Psoas muscle (tissue), 8 donors: ENCODE results near the gene KHNYN. TPM values are rescaled to one million over a fixed set of nuclear protein-coding genes. Genes with fewer than 3 reads are reported as not detected.
"Not testable (repeated sequence)": the region's sequence is repeated elsewhere in the genome, so short reads cannot be mapped to it uniquely, and the experiment has no call there.

Experiments used
- ATAC-seq, 4 donors: fragments of 200-7000 bp; cut with Tn5 transposase; one replicate each; pipeline ENCODE4 v1.9.1; 2020; ENCODE audit warnings: moderate library complexity in 3 of 4, mild to moderate bottlenecking in 2 of 4
- DNase-seq, 2 donors: peaks; one replicate each; pipeline ENCODE4 v3.0.0-alpha.2; 2020
- H3K27ac ChIP-seq: fragments of 200-600 bp; one replicate; pipeline ENCODE4 v1.8.0; 2022
- H3K27me3 ChIP-seq, 3 donors: fragments of 200-600 bp in 1 of 3; one replicate each; pipeline versions ENCODE4 v1.6.1 to v1.8.0; 2013 to 2022; ENCODE audit warnings: low read length in 2 of 3, mild to moderate bottlenecking in 2 of 3, moderate library complexity in 1 of 3; ENCODE audit not compliant: insufficient read depth in 3 of 3
- H3K36me3 ChIP-seq, 2 donors: fragments of 200-600 bp in 1 of 2; one replicate each; pipeline versions ENCODE4 v1.6.1 to v1.8.0; 2013 to 2022; ENCODE audit warnings: low read depth in 1 of 2, mild to moderate bottlenecking in 1 of 2, moderate library complexity in 1 of 2; ENCODE audit not compliant: insufficient read depth in 1 of 2
- H3K4me1 ChIP-seq: fragments of 200-600 bp; one replicate; pipeline ENCODE4 v1.8.0; 2022
- H3K4me3 ChIP-seq: fragments of 200-600 bp; one replicate; pipeline ENCODE4 v1.8.0; 2022; ENCODE audit warnings: mild to moderate bottlenecking
- H3K9me3 ChIP-seq: fragments of 200-600 bp; one replicate; pipeline ENCODE4 v1.8.0; 2022
- whole genome bisulfite sequencing, 3 donors: extraction: QIAGEN DNeasy Blood & Tissue Kit; methylation state at CpG; one replicate each; pipeline versions ENCODE4 v1.1.6 to v1.1.7; 2013; 5-methylcytosine and 5-hydroxymethylcytosine counted together
- intact Hi-C, 2 donors: fragments of 100-400 bp; cut with DNase I; formaldehyde crosslinking; loops; one replicate each; pipeline versions ENCODE4 v1.11.0 to v1.14.2; 2022
- polyA plus RNA-seq, 3 donors: library from polyadenylated mRNA; stranded (reverse); fragments of 200-250 nt; gene quantifications; one replicate each; pipeline ENCODE4 v1.2.3, GENCODE V29; 2013
- total RNA-seq, 4 donors: library from RNA; stranded (reverse); fragmentation: NEBNext Ultra II Directional in 2 of 4; extraction: Animal tissue kit (Norgen Biotek cat#: 25700) in 2 of 4; gene quantifications; one replicate each; pipeline versions ENCODE4 v1.2.1 to v1.2.4, GENCODE V29; 2021 to 2023
- TF ChIP-seq, protein P1 (sequence below): fragments of 200-600 bp; IDR thresholded peaks from one replicate; pipeline ENCODE4 v1.8.0; 2022; ENCODE audit warnings: antibody characterized with exemption
- donor health status: healthy with polysubstance abuse.
- donor health status: DM: no; HTN: no; CAD: no; lungs with moderate emphysema.
- donor health status: Bipolar disorder and iron deficiency.
- donor health status: healthy.
- donor health status: DM: yes; HTN: yes; CAD: no.
- donor health status: DM: no; HTN: no; CAD: no.
- donor health status: DM: no; HTN: no; CAD: no.
- donor health status: DM: yes; HTN: yes; CAD: no.

Gene KHNYN
- total and polyA plus RNA-seq, 7 donors = 15.3 to 74.9 (median 40.2) TPM

DNA sequence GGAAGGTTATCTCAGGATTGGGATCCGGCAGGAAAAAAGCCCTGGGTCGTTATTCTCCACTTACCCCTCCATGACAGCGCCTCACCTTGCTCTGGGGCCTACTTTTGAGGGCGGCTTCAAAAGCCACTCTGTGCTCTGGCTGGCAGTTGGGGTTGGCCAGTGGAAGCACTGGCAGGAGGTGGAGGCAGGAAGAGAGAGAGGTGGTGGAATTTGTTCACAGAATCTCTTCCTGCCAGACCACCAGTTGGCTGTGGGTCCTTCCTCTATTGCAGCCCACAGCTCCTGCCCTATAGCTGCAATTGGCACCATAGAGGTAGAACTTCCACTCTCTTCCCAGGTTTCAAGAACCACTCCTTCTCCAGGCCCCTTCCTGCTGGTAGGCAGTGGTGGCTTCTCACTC, 45.5 kb downstream of the KHNYN start:
- no peak for ATAC-seq
- intact Hi-C loops = no loop called here
- TF ChIP-seq, protein P1, sequence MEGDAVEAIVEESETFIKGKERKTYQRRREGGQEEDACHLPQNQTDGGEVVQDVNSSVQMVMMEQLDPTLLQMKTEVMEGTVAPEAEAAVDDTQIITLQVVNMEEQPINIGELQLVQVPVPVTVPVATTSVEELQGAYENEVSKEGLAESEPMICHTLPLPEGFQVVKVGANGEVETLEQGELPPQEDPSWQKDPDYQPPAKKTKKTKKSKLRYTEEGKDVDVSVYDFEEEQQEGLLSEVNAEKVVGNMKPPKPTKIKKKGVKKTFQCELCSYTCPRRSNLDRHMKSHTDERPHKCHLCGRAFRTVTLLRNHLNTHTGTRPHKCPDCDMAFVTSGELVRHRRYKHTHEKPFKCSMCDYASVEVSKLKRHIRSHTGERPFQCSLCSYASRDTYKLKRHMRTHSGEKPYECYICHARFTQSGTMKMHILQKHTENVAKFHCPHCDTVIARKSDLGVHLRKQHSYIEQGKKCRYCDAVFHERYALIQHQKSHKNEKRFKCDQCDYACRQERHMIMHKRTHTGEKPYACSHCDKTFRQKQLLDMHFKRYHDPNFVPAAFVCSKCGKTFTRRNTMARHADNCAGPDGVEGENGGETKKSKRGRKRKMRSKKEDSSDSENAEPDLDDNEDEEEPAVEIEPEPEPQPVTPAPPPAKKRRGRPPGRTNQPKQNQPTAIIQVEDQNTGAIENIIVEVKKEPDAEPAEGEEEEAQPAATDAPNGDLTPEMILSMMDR = no peak

DNA sequence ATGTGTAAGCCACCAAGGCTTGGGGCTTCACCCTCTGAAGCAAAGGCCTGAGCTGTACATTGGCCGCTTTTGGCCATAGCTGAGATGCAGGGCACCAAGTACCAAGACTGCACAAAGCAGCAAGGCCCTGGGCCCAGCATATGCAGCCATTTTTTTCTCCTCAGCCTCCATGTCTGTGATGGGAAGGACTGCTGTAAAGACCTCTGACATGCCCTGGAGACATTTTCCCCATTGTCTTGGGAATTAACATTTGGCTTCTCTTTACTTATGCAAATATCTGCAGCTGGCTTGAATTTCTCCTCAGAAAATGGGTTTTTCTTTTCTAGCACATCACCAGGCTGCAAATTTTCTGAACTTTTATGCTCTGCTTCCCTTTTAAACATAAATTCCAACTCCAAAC, 50.2 kb downstream of the KHNYN start:
- H3K27ac ChIP-seq, DNase-seq, intact Hi-C loops, ATAC-seq, H3K27me3 ChIP-seq, H3K4me3 ChIP-seq, H3K36me3 ChIP-seq, H3K9me3 ChIP-seq, H3K4me1 ChIP-seq: not testable (repeated sequence)
- 0 to 85% (median 0%) methylated on average over 1 of the region's 1 CpG for WGBS, 3 donors

More for the DNA sequence above, 45.5 kb downstream of the KHNYN start:
- H3K4me1 ChIP-seq = no peaks in the 10 kb centered on the region
- DNase-seq = no peak
- 86 to 94% (median 90%) methylated on average over 4 of the region's 4 CpGs for WGBS, 3 donors
- no peaks in the 10 kb centered on the region for H3K36me3 ChIP-seq
- H3K27me3 ChIP-seq = no peaks in the 10 kb centered on the region
- H3K27ac ChIP-seq = no peak overlapping the region
- H3K9me3 ChIP-seq = no peaks in the 10 kb centered on the region
- no peak overlapping the region for H3K4me3 ChIP-seq

DNA sequence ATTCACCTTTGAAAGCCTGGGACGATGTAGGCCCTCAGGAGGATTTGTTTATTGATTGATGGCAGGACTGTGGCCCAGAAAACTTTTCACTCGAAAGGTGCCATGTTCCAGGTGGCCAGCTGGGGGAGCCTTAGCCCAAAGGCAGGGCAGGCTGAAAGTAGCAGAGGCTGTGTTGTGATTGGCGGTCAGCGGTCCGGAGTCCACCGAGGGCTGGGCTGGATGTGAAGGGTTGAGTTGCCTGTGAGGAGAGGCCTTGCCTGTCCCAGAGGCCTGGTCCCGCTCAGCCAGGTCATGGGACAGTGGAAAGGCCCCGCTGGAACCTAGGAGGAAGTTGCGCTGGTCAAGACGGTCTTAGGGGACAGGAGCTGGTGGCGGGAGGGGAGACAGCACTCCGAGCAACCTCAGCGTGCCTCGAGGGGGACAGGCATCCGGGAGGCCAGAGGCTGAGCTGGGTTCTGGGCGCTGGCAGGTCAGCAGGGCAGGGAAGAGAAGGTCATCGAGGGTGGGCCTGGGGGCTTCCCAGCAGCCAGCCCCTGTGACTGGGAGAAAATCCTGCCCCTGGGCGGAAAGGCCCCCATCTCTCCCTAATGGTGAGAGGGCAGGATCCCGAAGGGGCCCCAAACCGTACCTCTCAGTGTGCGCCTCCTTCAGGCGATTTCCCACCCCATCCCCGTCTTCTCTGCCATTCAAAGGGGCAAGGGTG, 52.0 kb downstream of the KHNYN start:
- WGBS, 3 donors = 50 to 56% (median 50%) methylated on average over 18 to 23 of the region's 23 CpGs
- ATAC-seq (no peak), DNase-seq (peak in 1 of 2 donors; percentile 17)
- no peaks in the 10 kb centered on the region for H3K36me3 ChIP-seq
- H3K9me3 ChIP-seq = no peaks in the 10 kb centered on the region
- intact Hi-C loops = no loop called here
- no peak overlapping the region for H3K27ac ChIP-seq
- TF ChIP-seq, protein P1 = peak; percentile 17
- H3K4me1 ChIP-seq = no peaks in the 10 kb centered on the region
- H3K27me3 ChIP-seq = peaks cover 0 to 2% (median 0%) of the 10 kb centered on the region in 3 donors
- H3K4me3 ChIP-seq = no peak overlapping the region

DNA sequence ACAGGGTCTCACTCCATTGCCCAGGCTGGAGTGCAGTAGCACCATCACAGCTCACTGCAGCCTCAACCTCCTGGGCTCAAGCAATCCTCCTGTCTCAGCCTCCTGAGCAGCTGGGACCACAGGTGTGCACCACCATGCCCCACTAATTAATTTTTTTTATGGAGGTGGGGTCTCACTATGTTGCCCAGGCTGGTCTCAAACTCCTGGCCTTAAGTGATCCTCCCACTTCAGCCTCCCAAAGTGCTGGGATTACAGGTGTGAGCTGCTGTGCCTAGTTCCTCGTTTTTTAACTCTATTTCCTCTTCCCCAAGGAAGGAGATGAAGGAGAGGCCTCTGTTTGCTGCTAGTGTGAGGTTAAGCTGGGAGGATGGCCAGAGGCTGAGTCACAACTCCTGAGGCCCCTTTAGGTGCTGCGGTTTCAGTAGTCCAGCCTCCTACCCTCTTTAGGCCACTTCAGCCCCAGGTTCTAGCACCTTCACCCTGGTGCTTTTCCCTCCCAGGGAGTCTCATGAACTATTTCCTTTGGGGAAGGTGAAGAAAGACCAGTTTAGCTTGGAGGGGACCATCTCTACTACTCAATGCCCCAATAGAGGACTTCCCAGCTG, 53.0 kb downstream of the KHNYN start:
- H3K27ac ChIP-seq, intact Hi-C loops, H3K4me3 ChIP-seq, H3K27me3 ChIP-seq, H3K9me3 ChIP-seq, H3K36me3 ChIP-seq, H3K4me1 ChIP-seq, ATAC-seq, DNase-seq: not testable (repeated sequence)
- WGBS, 3 donors = 58 to 67% (median 59%) methylated on average over 2 of the region's 2 CpGs

DNA sequence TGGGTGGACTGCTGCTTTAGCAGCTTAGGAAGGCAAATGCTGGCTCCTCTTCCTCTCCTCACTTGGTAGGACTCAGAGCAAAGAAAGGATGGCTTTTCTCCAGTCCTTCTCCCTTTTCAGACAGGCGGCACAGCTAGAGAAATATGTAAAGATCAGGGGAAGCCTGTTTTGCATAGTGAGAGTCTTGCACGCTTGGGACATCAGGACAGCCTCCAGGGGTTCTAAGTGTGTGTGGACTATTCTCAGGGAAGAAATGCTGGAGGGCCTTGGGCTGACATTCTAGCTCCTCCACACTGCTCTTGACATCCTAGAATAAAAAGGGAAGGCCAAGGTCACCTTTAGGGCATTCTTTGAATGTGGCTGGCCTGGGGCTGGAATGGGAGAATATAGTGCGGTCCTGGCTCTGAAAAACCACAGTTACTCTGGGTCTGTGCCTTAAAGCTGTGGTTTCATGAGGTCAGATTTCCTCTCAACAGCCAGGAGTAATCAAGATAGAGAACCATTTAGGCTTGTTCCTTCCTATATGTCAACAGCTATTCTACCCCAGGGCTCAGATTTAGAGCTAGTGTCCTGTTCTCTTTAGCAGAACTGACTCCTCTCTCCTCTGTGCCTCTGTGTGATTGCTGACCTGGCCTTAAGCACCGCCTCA, 54.0 kb downstream of the KHNYN start:
- Histone ChIP-seq H3K27me3 (peaks cover 0 to 2% (median 0%) of the 10 kb centered on the region in 3 donors), H3K9me3 (no peaks in the 10 kb centered on the region), H3K4me1 (no peaks in the 10 kb centered on the region), H3K4me3 (no peak overlapping the region), H3K36me3 (no peaks in the 10 kb centered on the region), H3K27ac (no peak overlapping the region)
- TF ChIP-seq, protein P1 = no peak
- intact Hi-C loops = no loop called here
- ATAC-seq = no peak
- 52 to 63% (median 54%) methylated on average over 4 of the region's 4 CpGs for WGBS, 3 donors
- no peak for DNase-seq

Other genes with a start within 250 kb of the KHNYN start
- gene IPO4, start 241.1 kb upstream of the KHNYN start, total RNA-seq = 10 to 100 TPM; 35.7 to 75.9 (median 51.1) TPM
- gene IPO4, start 241.1 kb upstream of the KHNYN start, polyA plus RNA-seq = 10 to 100 TPM; 28.8 to 99.7 (median 62.4) TPM
- gene TM9SF1, start 234.5 kb upstream of the KHNYN start, total RNA-seq = 10 to 100 TPM; 21.0 to 22.7 (median 21.8) TPM
- 10 to 100 TPM; 21.7 to 43.4 (median 31.7) TPM for gene TM9SF1, start 234.5 kb upstream of the KHNYN start, polyA plus RNA-seq
- gene TSSK4, start 224.3 kb upstream of the KHNYN start, total RNA-seq = not detected
- gene TSSK4, start 224.3 kb upstream of the KHNYN start, polyA plus RNA-seq = under 1 TPM in 2 of 3 donors, not detected in 1; 0.05 to 0.06 TPM
- 10 to 100 TPM; 12.3 to 18.2 (median 15.7) TPM for gene CHMP4A, start 216.5 kb upstream of the KHNYN start, total RNA-seq
- 10 to 100 TPM; 29.6 to 42.1 (median 29.9) TPM for gene CHMP4A, start 216.5 kb upstream of the KHNYN start, polyA plus RNA-seq
- gene MDP1, start 213.9 kb upstream of the KHNYN start, total RNA-seq = 10 to 100 TPM in 3 of 4 donors, 1 to 10 TPM in 1; 9.4 to 16.3 (median 12.1) TPM
- 10 to 100 TPM in 2 of 3 donors, 1 to 10 TPM in 1; 6.2 to 19.7 (median 13.0) TPM for gene MDP1, start 213.9 kb upstream of the KHNYN start, polyA plus RNA-seq
- 100 to 1,000 TPM; 135 to 206 (median 159) TPM for gene NEDD8, start 197.6 kb upstream of the KHNYN start, total RNA-seq
- 100 to 1,000 TPM; 214 to 315 (median 297) TPM for gene NEDD8, start 197.6 kb upstream of the KHNYN start, polyA plus RNA-seq
- gene GMPR2, start 197.0 kb upstream of the KHNYN start, total RNA-seq = 10 to 100 TPM; 19.7 to 33.1 (median 27.9) TPM
- gene GMPR2, start 197.0 kb upstream of the KHNYN start, polyA plus RNA-seq = 10 to 100 TPM; 17.7 to 24.0 (median 21.7) TPM
- 10 to 100 TPM; 36.6 to 69.6 (median 65.2) TPM for gene TINF2, start 187.3 kb upstream of the KHNYN start, total RNA-seq
- 100 to 1,000 TPM in 1 of 3 donors, 10 to 100 TPM in 2; 37.8 to 103 (median 48.3) TPM for gene TINF2, start 187.3 kb upstream of the KHNYN start, polyA plus RNA-seq
- under 1 TPM in 3 of 4 donors, not detected in 1; 0.25 to 0.50 (median 0.32) TPM for gene TGM1, start 166.8 kb upstream of the KHNYN start, total RNA-seq
- gene TGM1, start 166.8 kb upstream of the KHNYN start, polyA plus RNA-seq = 1 to 10 TPM in 1 of 3 donors, under 1 TPM in 2; 0.17 to 1.3 (median 0.86) TPM
- 10 to 100 TPM; 16.9 to 17.8 (median 17.3) TPM for gene RABGGTA, start 158.4 kb upstream of the KHNYN start, total RNA-seq
- 10 to 100 TPM; 15.1 to 36.2 (median 18.9) TPM for gene RABGGTA, start 158.4 kb upstream of the KHNYN start, polyA plus RNA-seq
- 1 to 10 TPM; 1.9 to 3.4 (median 2.7) TPM for gene DHRS1, start 130.2 kb upstream of the KHNYN start, total RNA-seq
- gene DHRS1, start 130.2 kb upstream of the KHNYN start, polyA plus RNA-seq = 1 to 10 TPM; 1.5 to 6.4 (median 3.4) TPM
- gene NOP9, start 130.1 kb upstream of the KHNYN start, total RNA-seq = 10 to 100 TPM; 36.7 to 38.8 (median 37.7) TPM
- gene NOP9, start 130.1 kb upstream of the KHNYN start, polyA plus RNA-seq = 10 to 100 TPM; 11.4 to 29.8 (median 16.1) TPM
- 1 to 10 TPM in 3 of 4 donors, under 1 TPM in 1; 0.95 to 2.5 (median 1.8) TPM for gene CIDEB, start 122.0 kb upstream of the KHNYN start, total RNA-seq
- 1 to 10 TPM; 1.2 to 2.1 (median 1.3) TPM for gene CIDEB, start 122.0 kb upstream of the KHNYN start, polyA plus RNA-seq
- gene LTB4R2, start 119.8 kb upstream of the KHNYN start, total RNA-seq = 1 to 10 TPM in 3 of 4 donors, under 1 TPM in 1; 0.96 to 2.3 (median 1.7) TPM
- under 1 TPM; 0.08 to 0.57 (median 0.32) TPM for gene LTB4R2, start 119.8 kb upstream of the KHNYN start, polyA plus RNA-seq
- gene LTB4R, start 118.5 kb upstream of the KHNYN start, total RNA-seq = 1 to 10 TPM; 1.1 to 2.1 (median 2.0) TPM
- gene LTB4R, start 118.5 kb upstream of the KHNYN start, polyA plus RNA-seq = 1 to 10 TPM in 1 of 3 donors, under 1 TPM in 2; 0.35 to 2.0 (median 0.65) TPM
- gene ADCY4, start 94.9 kb upstream of the KHNYN start, total RNA-seq = 10 to 100 TPM in 3 of 4 donors, 1 to 10 TPM in 1; 8.6 to 13.9 (median 11.2) TPM
- 10 to 100 TPM in 1 of 3 donors, 1 to 10 TPM in 2; 7.0 to 10.8 (median 7.7) TPM for gene ADCY4, start 94.9 kb upstream of the KHNYN start, polyA plus RNA-seq
- 1 to 10 TPM; 1.1 to 1.9 (median 1.4) TPM for gene RIPK3, start 90.0 kb upstream of the KHNYN start, total RNA-seq
- 1 to 10 TPM in 1 of 3 donors, under 1 TPM in 2; 0.94 to 1.7 (median 0.97) TPM for gene RIPK3, start 90.0 kb upstream of the KHNYN start, polyA plus RNA-seq
- gene NFATC4, start 61.8 kb upstream of the KHNYN start, total RNA-seq = 10 to 100 TPM in 2 of 4 donors, 1 to 10 TPM in 2; 2.7 to 12.0 (median 7.8) TPM
- gene NFATC4, start 61.8 kb upstream of the KHNYN start, polyA plus RNA-seq = 1 to 10 TPM; 5.5 to 7.9 (median 7.3) TPM
- gene NYNRIN, start 31.0 kb upstream of the KHNYN start, total RNA-seq = 1 to 10 TPM; 2.1 to 8.0 (median 2.4) TPM
- gene NYNRIN, start 31.0 kb upstream of the KHNYN start, polyA plus RNA-seq = 1 to 10 TPM; 1.1 to 1.5 (median 1.2) TPM
- gene CBLN3, start 286 bp upstream of the KHNYN start, total RNA-seq = 1 to 10 TPM in 1 of 4 donors, under 1 TPM in 3; 0.66 to 1.5 (median 0.76) TPM
- gene CBLN3, start 286 bp upstream of the KHNYN start, polyA plus RNA-seq = under 1 TPM; 0.38 to 0.78 (median 0.70) TPM
- 10 to 100 TPM; 55.7 to 75.2 (median 63.8) TPM for gene SDR39U1, start 12.8 kb downstream of the KHNYN start, total RNA-seq
- gene SDR39U1, start 12.8 kb downstream of the KHNYN start, polyA plus RNA-seq = 100 to 1,000 TPM in 1 of 3 donors, 10 to 100 TPM in 2; 62.9 to 110 (median 63.6) TPM
- under 1 TPM in 2 of 4 donors, not detected in 2; 0.38 to 0.92 TPM for gene CMA1, start 78.3 kb downstream of the KHNYN start, total RNA-seq
- under 1 TPM in 2 of 3 donors, not detected in 1; 0.04 to 0.34 TPM for gene CMA1, start 78.3 kb downstream of the KHNYN start, polyA plus RNA-seq
- 1 to 10 TPM in 2 of 4 donors, under 1 TPM in 2; 0.52 to 2.4 (median 1.6) TPM for gene CTSG, start 146.3 kb downstream of the KHNYN start, total RNA-seq
- gene CTSG, start 146.3 kb downstream of the KHNYN start, polyA plus RNA-seq = 1 to 10 TPM in 1 of 3 donors, under 1 TPM in 2; 0.13 to 1.1 (median 0.25) TPM
- gene GZMH, start 179.7 kb downstream of the KHNYN start, total RNA-seq = under 1 TPM in 1 of 4 donors, not detected in 3; 0.76 TPM
- gene GZMH, start 179.7 kb downstream of the KHNYN start, polyA plus RNA-seq = under 1 TPM; 0.08 to 0.42 (median 0.14) TPM
- gene GZMB, start 204.2 kb downstream of the KHNYN start, total RNA-seq = 1 to 10 TPM in 1 of 4 donors, under 1 TPM in 2, not detected in 1; 0.29 to 1.0 (median 0.83) TPM
- gene GZMB, start 204.2 kb downstream of the KHNYN start, polyA plus RNA-seq = under 1 TPM; 0.22 to 0.59 (median 0.32) TPM